Left renal cortex interstitium (tissue), 4 donors: ENCODE measurements around the gene CTDSPL2. TPM values are rescaled to one million over a fixed set of nuclear protein-coding genes. Genes with fewer than 3 reads are reported as not detected.
"Not testable (repeated sequence)": the region's sequence is repeated elsewhere in the genome, so short reads cannot be mapped to it uniquely, and the experiment has no call there.

Experiments
- DNase-seq, 4 donors: peaks; one replicate each; pipeline ENCODE4 v3.0.0-alpha.2; 2013; ENCODE audit warnings: low read depth in 4 of 4, low spot score in 2 of 4, missing footprints in 1 of 4
- polyA plus RNA-seq, 4 donors: library from polyadenylated mRNA; unstranded; fragments of 120-200 nt; gene quantifications; one replicate each; pipeline ENCODE4 v1.2.1, GENCODE V29; 2013; ENCODE audit not compliant: insufficient read length in 4 of 4

Gene CTDSPL2
- polyA plus RNA-seq, 4 donors: 58.0 to 69.6 (median 63.5) TPM

DNA sequence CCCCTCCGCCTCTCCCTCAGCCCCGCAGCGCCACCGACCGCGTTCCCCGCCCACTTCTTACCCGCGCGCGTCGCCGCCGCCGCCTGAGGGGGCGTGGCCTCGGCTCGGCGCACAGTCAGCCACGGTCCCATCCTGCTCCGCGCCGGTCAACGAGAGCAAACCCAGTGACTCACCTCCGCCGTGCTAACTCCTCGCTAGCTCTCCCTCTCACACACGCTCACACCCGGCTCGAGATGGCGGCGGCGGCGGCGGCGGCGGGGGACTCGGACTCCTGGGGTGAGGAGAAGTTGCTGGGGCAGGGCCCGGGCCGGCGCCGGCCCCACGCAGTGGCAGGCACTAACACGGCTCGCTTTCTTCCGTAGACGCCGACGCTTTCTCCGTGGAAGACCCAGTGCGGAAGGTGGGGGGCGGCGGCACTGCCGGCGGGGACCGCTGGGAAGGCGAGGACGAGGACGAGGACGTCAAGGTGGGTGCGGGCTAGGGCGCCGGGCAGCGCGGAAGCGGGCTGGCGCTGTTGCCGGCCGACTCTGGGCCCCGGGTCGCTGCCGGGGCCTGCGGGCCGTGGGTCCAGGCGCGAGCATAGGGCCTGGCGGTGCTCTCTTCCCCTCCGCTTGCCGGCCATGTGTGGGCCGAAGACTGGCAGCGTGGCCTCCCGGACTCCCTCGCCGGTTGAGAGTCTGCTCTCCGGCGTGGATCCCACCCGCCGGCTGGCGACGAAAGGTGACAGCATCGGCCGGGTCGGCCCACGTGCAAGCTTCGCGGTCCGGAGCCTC, 109.7 kb downstream of the CTDSPL2 start, which contains the start of gene EIF3J:
Gene EIF3J, plus strand, starts transcription at position 186 of the 773 bp plus-strand sequence. Its CDS starts 48 bp downstream, at position 234.
- DNase-seq: peak in 3 of 4 donors; percentile 87 to 89 (median 88)

DNA sequence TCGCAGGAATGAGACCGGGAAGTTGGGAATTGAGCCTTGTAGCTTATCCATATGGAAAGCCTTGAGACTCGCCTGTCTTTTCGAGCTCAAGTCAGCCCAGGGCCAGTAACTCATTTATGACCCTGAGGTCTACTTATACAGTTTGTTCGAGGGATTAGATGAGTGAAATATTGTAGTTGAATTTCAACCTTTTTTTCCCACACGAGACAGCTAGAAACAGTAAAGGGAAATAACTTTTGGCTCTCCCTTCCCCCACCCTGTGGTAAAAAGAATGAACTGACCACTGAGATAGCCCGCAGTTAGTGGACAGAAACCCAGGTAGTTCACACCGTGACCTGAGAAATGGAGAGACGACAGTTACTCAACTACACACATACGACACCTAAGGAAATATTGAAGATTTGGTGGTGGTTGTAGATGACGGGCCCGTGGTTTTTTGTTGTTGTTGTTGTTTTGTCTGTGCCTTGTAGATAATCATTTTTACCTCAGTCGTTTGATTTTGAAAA, 110.4 kb downstream of the CTDSPL2 start:
- DNase-seq: peak; percentile 10 to 28 (median 20)

- DNase-seq: no peak
Observed at GRCh38 chr15:44541282-44541958, 114.0 kb downstream of the CTDSPL2 start.

DNA sequence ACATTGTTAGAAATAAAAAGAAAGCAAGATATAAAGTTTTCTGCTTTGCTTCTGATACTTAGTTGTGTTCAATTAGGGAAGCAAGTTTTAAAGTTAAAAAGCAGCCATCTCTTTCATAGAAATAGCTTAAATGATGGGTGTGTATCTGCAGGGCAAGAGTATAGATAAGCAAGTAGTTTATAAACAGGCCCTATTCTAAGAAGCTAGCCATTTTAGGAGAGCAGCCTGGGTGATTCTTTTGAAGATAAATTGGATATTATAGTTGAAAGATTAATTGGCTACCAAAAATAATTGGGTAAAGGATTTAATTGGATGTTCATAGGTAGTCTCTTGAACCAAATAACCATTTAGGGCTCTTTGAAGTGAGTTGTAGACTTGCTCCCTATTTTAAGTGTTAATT, 115.2 kb downstream of the CTDSPL2 start:
- no peak for DNase-seq

- not testable (repeated sequence) for DNase-seq
Observed at GRCh38 chr15:44544745-44545144, 117.3 kb downstream of the CTDSPL2 start.

- no peak for DNase-seq
Observed at GRCh38 chr15:44545913-44546802, 118.7 kb downstream of the CTDSPL2 start.

DNA sequence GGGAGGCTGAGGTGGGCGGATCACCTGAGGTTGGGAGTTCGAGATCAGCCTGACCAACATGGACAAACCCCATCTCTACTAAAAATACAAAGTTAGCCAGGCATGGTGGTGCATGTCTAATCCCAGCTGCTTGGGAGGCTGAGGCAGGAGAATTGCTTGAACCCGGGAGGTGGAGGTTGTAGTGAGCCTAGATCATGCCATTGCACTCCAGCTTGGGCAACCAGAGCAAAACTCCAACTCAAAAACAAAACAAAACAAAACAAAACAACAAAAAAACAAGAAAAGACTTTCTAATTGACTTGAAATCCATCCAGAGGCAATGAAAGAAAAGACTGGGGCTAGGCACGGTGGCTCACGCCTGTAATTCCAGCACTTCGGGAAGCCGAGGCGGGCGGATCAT, 121.7 kb downstream of the CTDSPL2 start:
- not testable (repeated sequence) for DNase-seq

DNA sequence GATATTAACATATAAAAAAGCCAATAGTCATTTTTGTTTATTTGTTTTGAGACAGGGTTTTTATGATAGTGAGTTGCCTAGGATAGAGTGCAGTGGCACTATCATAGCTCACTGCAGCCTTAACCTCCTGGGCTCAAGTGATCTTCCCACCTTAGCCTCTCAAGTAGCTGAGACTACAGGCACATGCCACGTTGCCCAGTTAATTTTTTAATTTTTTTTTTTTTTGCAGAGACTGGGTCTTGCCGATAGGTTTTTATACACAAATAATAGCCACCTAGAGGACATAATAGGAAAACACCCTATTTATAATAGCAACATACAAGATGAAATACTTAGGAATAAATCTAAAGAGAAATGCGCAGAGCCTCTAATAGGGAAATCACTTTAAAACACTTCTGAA, 122.8 kb downstream of the CTDSPL2 start:
- DNase-seq: no peak

- no peak for DNase-seq
Observed at GRCh38 chr15:44550734-44551133, 123.3 kb downstream of the CTDSPL2 start.

- no peak for DNase-seq
Observed at GRCh38 chr15:44554934-44555723, 127.7 kb downstream of the CTDSPL2 start.

- DNase-seq: not testable (repeated sequence)
Observed at GRCh38 chr15:44560926-44561325, 133.5 kb downstream of the CTDSPL2 start.

DNA sequence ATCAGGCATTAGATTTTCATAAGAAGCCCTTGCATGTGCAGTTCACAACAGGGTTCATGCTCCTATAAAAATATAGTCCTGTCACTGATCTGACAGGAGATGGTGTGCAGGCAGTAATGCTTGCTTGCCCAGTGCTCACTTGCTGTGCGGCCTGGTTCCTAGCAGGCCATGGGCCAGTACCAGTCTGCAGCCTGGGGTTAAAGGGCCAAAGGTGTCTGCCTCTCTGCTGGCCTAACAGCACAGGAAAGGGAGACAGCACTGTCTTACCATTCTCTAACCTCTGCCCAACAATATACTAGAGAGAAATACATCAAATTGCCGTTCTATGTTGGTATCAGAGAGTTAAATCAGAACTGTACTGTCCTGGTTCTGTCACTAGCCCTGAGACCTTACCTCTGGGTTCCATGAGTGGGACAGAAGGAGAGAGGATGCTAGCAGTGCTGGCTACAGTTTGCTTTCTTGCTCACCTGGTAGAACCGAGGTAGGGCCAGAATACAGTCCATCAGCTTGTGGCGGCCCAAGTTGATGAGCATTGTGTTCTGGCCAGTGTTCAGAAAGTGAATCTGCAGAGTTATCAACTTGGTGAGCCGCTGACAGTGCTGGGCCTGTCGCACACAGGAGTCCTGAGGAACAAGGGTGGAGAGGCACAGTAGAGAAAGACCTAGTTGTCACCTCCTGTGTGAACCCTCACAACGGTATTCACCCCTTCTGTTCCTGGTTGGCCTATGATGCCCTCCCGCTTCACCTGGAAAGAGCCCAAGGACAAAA, 138.1 kb downstream of the CTDSPL2 start:
- no peak for DNase-seq

- no peak for DNase-seq
Observed at GRCh38 chr15:44566155-44566540, 138.7 kb downstream of the CTDSPL2 start.

- no peak for DNase-seq
Observed at GRCh38 chr15:44568338-44568737, 140.9 kb downstream of the CTDSPL2 start.

- DNase-seq: no peak
Observed at GRCh38 chr15:44569316-44569715, 141.9 kb downstream of the CTDSPL2 start.

GRCh38 chr15:44570361-44570760, 142.9 kb downstream of the CTDSPL2 start:
- DNase-seq: no peak

DNA sequence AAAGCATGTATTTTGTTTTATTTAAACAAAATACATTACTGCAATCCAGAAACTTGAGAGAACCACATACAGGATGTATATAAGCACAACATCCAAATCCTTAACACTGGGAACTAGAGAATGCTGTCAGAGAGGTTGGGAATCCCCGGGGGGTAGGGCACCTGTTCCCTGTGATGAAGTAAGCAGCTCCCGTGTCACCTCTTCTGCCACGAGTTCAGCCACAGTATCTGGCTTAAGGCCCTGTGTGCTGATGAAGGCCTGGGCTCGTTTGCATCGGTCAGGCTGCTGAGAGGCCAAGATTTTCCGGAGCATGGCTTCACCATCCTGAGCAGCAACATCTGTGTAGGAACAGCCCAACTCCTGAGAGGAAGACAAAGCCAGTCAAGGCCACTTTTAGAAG, 146.0 kb downstream of the CTDSPL2 start:
- no peak for DNase-seq

- no peak for DNase-seq
Observed at GRCh38 chr15:44574734-44575133, 147.3 kb downstream of the CTDSPL2 start.
